H9 (cell line): ENCODE measurements around the gene S100A8. TPM values are rescaled to one million over a fixed set of nuclear protein-coding genes. Genes with fewer than 3 reads are reported as not detected.

Experiments
- DNase-seq: peaks from one replicate; pipeline ENCODE4 v3.0.0-alpha.2; 2017
- H2AFZ ChIP-seq: one replicate; pipeline ENCODE4 v1.6.1; 2013; ENCODE audit warnings: mild to moderate bottlenecking, low read length, control low read depth, moderate library complexity
- H2AK5ac ChIP-seq: 2 replicates; pipeline ENCODE4 v1.6.1; 2013; ENCODE audit warnings: low read length, control low read depth, mixed read lengths; ENCODE audit not compliant: insufficient read length
- H2BK120ac ChIP-seq: one replicate; pipeline ENCODE4 v1.6.1; 2013; ENCODE audit warnings: low read depth, mild to moderate bottlenecking, low read length, control low read depth, inconsistent platforms; ENCODE audit not compliant: poor library complexity, severe bottlenecking
- H2BK12ac ChIP-seq: 2 replicates; pipeline ENCODE4 v1.6.1; 2013; ENCODE audit warnings: low read length, control low read depth, mixed read lengths, low read depth; ENCODE audit not compliant: insufficient read length
- H2BK15ac ChIP-seq: 2 replicates; pipeline ENCODE4 v1.6.1; 2013; ENCODE audit warnings: low read depth, low read length, control low read depth
- H2BK20ac ChIP-seq: one replicate; pipeline ENCODE4 v1.6.1; 2013; ENCODE audit warnings: low read depth, mild to moderate bottlenecking, low read length, control low read depth, inconsistent platforms; ENCODE audit not compliant: poor library complexity, severe bottlenecking
- H2BK5ac ChIP-seq: 2 replicates; pipeline ENCODE4 v1.6.1; 2013; ENCODE audit warnings: low read length, control low read depth, mixed read lengths; ENCODE audit not compliant: insufficient read length
- H3K14ac ChIP-seq: 2 replicates; pipeline ENCODE4 v1.6.1; 2013; ENCODE audit warnings: low read length, control low read depth; ENCODE audit not compliant: insufficient read depth
- H3K18ac ChIP-seq: 2 replicates; pipeline ENCODE4 v1.6.1; 2013; ENCODE audit warnings: low read depth, mild to moderate bottlenecking, mixed read lengths, low read length, control low read depth; ENCODE audit not compliant: insufficient read length
- H3K23ac ChIP-seq: 2 replicates; pipeline ENCODE4 v1.6.1; 2013; ENCODE audit warnings: low read length, control low read depth, mixed read lengths, low read depth; ENCODE audit not compliant: insufficient read length
- H3K23me2 ChIP-seq: 2 replicates; pipeline ENCODE4 v1.6.1; 2013; ENCODE audit warnings: low read depth, mild to moderate bottlenecking, mixed read lengths, low read length, control low read depth; ENCODE audit not compliant: insufficient read length, poor library complexity, severe bottlenecking
- H3K27ac ChIP-seq: 2 replicates; pipeline ENCODE4 v1.5.1; 2013; ENCODE audit warnings: low read length, control low read depth, mixed read lengths, low read depth; ENCODE audit not compliant: insufficient read length
- H3K27me3 ChIP-seq: 2 replicates; pipeline ENCODE4 v1.6.1; 2013; ENCODE audit warnings: low read length, control low read depth, inconsistent platforms; ENCODE audit not compliant: insufficient read depth
- H3K4ac ChIP-seq: 2 replicates; pipeline ENCODE4 v1.6.1; 2013; ENCODE audit warnings: low read depth, mild to moderate bottlenecking, control low read depth, inconsistent platforms, low read length, moderate library complexity
- H3K4me1 ChIP-seq: 2 replicates; pipeline ENCODE4 v1.6.1; 2013; ENCODE audit warnings: low read length, control low read depth, inconsistent platforms; ENCODE audit not compliant: insufficient read depth
- H3K4me2 ChIP-seq: 2 replicates; pipeline ENCODE4 v1.6.1; 2013; ENCODE audit warnings: low read length, control low read depth, mixed read lengths; ENCODE audit not compliant: insufficient read length, insufficient read depth
- H3K56ac ChIP-seq: 2 replicates; pipeline ENCODE4 v1.6.1; 2013; ENCODE audit warnings: low read depth, mild to moderate bottlenecking, mixed read lengths, low read length, control low read depth; ENCODE audit not compliant: insufficient read length
- H3K79me1 ChIP-seq: 2 replicates; pipeline ENCODE4 v1.6.1; 2013; ENCODE audit warnings: low read depth, mild to moderate bottlenecking, moderate library complexity, low read length, control low read depth, inconsistent platforms; ENCODE audit not compliant: insufficient read depth, poor library complexity, severe bottlenecking
- H3K79me2 ChIP-seq: 2 replicates; pipeline ENCODE4 v1.6.1; 2013; ENCODE audit warnings: low read length, control low read depth, inconsistent platforms; ENCODE audit not compliant: insufficient read depth
- H3K9ac ChIP-seq: 2 replicates; pipeline ENCODE4 v1.6.1; 2013; ENCODE audit warnings: low read length, control low read depth, mixed read lengths; ENCODE audit not compliant: insufficient read length; ENCODE audit errors: extremely low read depth
- H3K9me3 ChIP-seq: one replicate; pipeline ENCODE4 v1.6.1; 2013; ENCODE audit warnings: low read depth, low read length, inconsistent platforms; ENCODE audit not compliant: control insufficient read depth
- H3T11ph ChIP-seq: one replicate; pipeline ENCODE4 v1.6.1; 2013; ENCODE audit warnings: mild to moderate bottlenecking, low read length, control low read depth, inconsistent platforms
- H4K20me1 ChIP-seq: one replicate; pipeline ENCODE4 v1.6.1; 2013; ENCODE audit not compliant: control insufficient read depth, insufficient read length, insufficient read depth
- H4K5ac ChIP-seq: 2 replicates; pipeline ENCODE4 v1.6.1; 2013; ENCODE audit warnings: low read depth, mild to moderate bottlenecking, mixed read lengths, low read length, control low read depth; ENCODE audit not compliant: insufficient read length
- H4K8ac ChIP-seq: replicated peaks from 2 replicates; pipeline ENCODE4 v1.6.1; 2013; ENCODE audit warnings: low read length, control low read depth, mixed read lengths, low read depth; ENCODE audit not compliant: insufficient read length
- H4K91ac ChIP-seq: 2 replicates; pipeline ENCODE4 v1.6.1; 2013; ENCODE audit warnings: low read depth, mild to moderate bottlenecking, moderate library complexity, mixed read lengths, low read length, control low read depth; ENCODE audit not compliant: insufficient read length
- H3K27ac Mint-ChIP-seq, 3 experiments: 2 replicates in 2 of 3; 3 replicates in 1 of 3; pipeline ENCODE4 v1.8.0; 2020 to 2021; ENCODE audit warnings: mixed read lengths in 3 of 3, mild to moderate bottlenecking in 1 of 3, moderate library complexity in 1 of 3
- H3K27me3 Mint-ChIP-seq: 2 replicates; pipeline ENCODE4 v1.8.0; 2021; ENCODE audit warnings: low read depth, mild to moderate bottlenecking, moderate library complexity, mixed read lengths
- H3K36me3 Mint-ChIP-seq, 3 experiments: 2 replicates in 2 of 3; 3 replicates in 1 of 3; pipeline ENCODE4 v1.8.0; 2020 to 2021; ENCODE audit warnings: low read depth in 3 of 3, mixed read lengths in 3 of 3; ENCODE audit not compliant: insufficient read depth in 1 of 3
- H3K4me1 Mint-ChIP-seq, 2 experiments: 2 replicates each; pipeline ENCODE4 v1.8.0; 2020; ENCODE audit warnings: mixed read lengths in 2 of 2
- H3K4me3 Mint-ChIP-seq, 2 experiments: 2 replicates in 1 of 2; 3 replicates in 1 of 2; pipeline ENCODE4 v1.8.0; 2020 to 2021; ENCODE audit warnings: mild to moderate bottlenecking in 2 of 2, mixed read lengths in 2 of 2, moderate library complexity in 1 of 2
- H3K9me3 Mint-ChIP-seq, 2 experiments: 2 replicates in 1 of 2; 3 replicates in 1 of 2; pipeline ENCODE4 v1.8.0; 2020; ENCODE audit warnings: mild to moderate bottlenecking in 2 of 2, mixed read lengths in 2 of 2, moderate library complexity in 1 of 2
- WGBS: extraction: QIAGEN DNeasy Blood & Tissue Kit; methylation state at CpG from one replicate; pipeline ENCODE4 v1.1.7; 2013; ENCODE audit warnings: missing lambda C conversion rate, low lambda C conversion rate, mixed read lengths; ENCODE audit not compliant: insufficient read length; ENCODE audit errors: extremely low coverage; 5-methylcytosine and 5-hydroxymethylcytosine counted together
- total RNA-seq: library from RNA; stranded (reverse); gene quantifications from 2 replicates; pipeline ENCODE4 v1.2.1, GENCODE V29; 2021
- TF ChIP-seq, protein P1 (sequence below): fragments of 200-600 bp; sonication (generic); conservative IDR thresholded peaks from 3 replicates; pipeline ENCODE4 v1.8.0; 2021; ENCODE audit warnings: antibody characterized with exemption, mild to moderate bottlenecking

Gene S100A8
- total RNA-seq, 1 experiment from 2014 or later: not detected

DNA sequence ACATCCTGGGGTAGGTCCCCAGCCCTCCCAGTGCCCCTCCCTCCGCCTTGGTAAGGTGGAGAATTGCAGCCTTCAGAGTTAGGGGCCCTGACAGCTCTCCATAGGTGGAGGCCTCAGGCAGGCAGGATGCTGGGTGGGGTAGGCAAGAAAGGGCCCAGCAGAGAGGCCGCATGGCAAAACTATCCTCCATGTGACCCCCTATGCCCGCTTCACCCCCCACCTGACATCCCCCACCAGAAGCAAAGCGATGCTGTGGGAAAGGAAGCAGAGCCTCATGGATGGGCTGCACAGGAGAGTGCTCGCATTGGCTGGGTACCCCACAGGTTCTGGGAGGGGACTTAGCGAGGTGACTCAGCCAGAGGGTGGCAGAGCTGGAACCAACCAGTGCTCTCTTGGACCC is 31.6 kb downstream of the S100A8 start:
- no peak overlapping the region for H2BK5ac ChIP-seq
- H3K27me3 Mint-ChIP-seq: no peaks in the 10 kb centered on the region; the same call in 1 of the 2 replicates
- no peak for DNase-seq
- no peak overlapping the region for H3K27ac Mint-ChIP-seq
- no peaks in the 10 kb centered on the region for H3K4me1 ChIP-seq
- no peaks in the 10 kb centered on the region for H3K36me3 Mint-ChIP-seq
- H4K8ac ChIP-seq: no peak overlapping the region
- H3K18ac ChIP-seq: no peak overlapping the region
- H2AFZ ChIP-seq: no peak overlapping the region
- H3K27ac ChIP-seq: no peak overlapping the region
- H3K4me2 ChIP-seq: no peak overlapping the region
- no peak overlapping the region for H2BK12ac ChIP-seq
- no peaks in the 10 kb centered on the region for H3K79me1 ChIP-seq
- no peak overlapping the region for H2BK20ac ChIP-seq
- no peaks in the 10 kb centered on the region for H3K79me2 ChIP-seq
- H3K4me1 Mint-ChIP-seq: no peaks in the 10 kb centered on the region
- H3K14ac ChIP-seq: no peak overlapping the region
- H3K4me3 Mint-ChIP-seq: no peak overlapping the region
- no peaks in the 10 kb centered on the region for H3K9me3 ChIP-seq
- no peak overlapping the region for H3K23ac ChIP-seq
- H3K4ac ChIP-seq: no peak overlapping the region
- H3K56ac ChIP-seq: no peak overlapping the region
- no peaks in the 10 kb centered on the region for H4K20me1 ChIP-seq
- TF ChIP-seq, protein P1, sequence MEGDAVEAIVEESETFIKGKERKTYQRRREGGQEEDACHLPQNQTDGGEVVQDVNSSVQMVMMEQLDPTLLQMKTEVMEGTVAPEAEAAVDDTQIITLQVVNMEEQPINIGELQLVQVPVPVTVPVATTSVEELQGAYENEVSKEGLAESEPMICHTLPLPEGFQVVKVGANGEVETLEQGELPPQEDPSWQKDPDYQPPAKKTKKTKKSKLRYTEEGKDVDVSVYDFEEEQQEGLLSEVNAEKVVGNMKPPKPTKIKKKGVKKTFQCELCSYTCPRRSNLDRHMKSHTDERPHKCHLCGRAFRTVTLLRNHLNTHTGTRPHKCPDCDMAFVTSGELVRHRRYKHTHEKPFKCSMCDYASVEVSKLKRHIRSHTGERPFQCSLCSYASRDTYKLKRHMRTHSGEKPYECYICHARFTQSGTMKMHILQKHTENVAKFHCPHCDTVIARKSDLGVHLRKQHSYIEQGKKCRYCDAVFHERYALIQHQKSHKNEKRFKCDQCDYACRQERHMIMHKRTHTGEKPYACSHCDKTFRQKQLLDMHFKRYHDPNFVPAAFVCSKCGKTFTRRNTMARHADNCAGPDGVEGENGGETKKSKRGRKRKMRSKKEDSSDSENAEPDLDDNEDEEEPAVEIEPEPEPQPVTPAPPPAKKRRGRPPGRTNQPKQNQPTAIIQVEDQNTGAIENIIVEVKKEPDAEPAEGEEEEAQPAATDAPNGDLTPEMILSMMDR: no peak
- H2BK120ac ChIP-seq: no peak overlapping the region
- H2BK15ac ChIP-seq: no peak overlapping the region
- no peak overlapping the region for H4K91ac ChIP-seq
- WGBS: no CpG with 5 or more reads among the region's 6 CpGs
- no peak overlapping the region for H4K5ac ChIP-seq
- no peaks in the 10 kb centered on the region for H3K23me2 ChIP-seq
- H3T11ph ChIP-seq: no peak overlapping the region
- peaks cover 0 to 8% of the 10 kb centered on the region in 2 experiments; a peak in 2 of 5 replicates for H3K9me3 Mint-ChIP-seq
- no peaks in the 10 kb centered on the region for H3K27me3 ChIP-seq
- H3K9ac ChIP-seq: no peak overlapping the region
- no peak overlapping the region for H2AK5ac ChIP-seq
